WTC11 (cell line): ENCODE data around the gene ILKAP.

ENCODE experiments used
- CBFB ChIP-seq: sonication (generic); formaldehyde crosslinking; IDR thresholded peaks from 2 replicates; pipeline ENCODE4 v1.8.1; 2022; ENCODE audit warnings: mild to moderate bottlenecking, low read depth, missing genetic modification reagents
- CTCF ChIP-seq: fragments of 200-600 bp; IDR thresholded peaks from 2 replicates; pipeline ENCODE4 v1.8.0; 2022; ENCODE audit warnings: antibody characterized with exemption
- MAX ChIP-seq: sonication (generic); formaldehyde crosslinking; IDR thresholded peaks from 2 replicates; pipeline ENCODE4 v1.8.0; 2022; ENCODE audit warnings: mild to moderate bottlenecking, missing genetic modification reagents
- TEAD4 ChIP-seq: sonication (generic); formaldehyde crosslinking; IDR thresholded peaks from 2 replicates; pipeline ENCODE4 v1.8.0; 2022; ENCODE audit warnings: mild to moderate bottlenecking, missing genetic modification reagents

GRCh38 chr2:238225121-238225520 lies 21.6 kb upstream of the ILKAP start:
- no peak for TF ChIP-seq TEAD4 (CRISPR knock-in tag)
- TF ChIP-seq MAX: no peak
- no peak for TF ChIP-seq CBFB (CRISPR knock-in tag)
- TF ChIP-seq CTCF: no peak
